ENCODE measurements around the gene AVP.

DNA sequence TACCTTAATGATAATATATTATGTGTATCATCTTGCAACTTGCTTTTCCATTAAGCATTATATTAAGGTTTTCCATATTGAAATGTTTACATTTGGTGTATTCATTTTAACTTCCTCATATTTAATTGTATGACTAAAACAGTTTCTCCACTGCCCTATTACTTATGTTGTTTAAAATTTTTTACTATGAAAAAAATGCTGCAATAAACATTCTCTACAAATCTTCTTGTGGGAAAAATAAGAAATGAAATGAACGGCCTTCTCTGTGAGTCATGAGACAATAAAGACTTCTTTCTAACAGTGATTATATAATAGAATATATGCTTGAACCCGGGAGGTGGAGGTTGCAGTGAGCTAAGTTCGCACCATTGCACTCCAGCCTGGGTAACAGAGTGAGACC, 49.6 kb upstream of the AVP start:
- TF ChIP-seq, protein P1, sequence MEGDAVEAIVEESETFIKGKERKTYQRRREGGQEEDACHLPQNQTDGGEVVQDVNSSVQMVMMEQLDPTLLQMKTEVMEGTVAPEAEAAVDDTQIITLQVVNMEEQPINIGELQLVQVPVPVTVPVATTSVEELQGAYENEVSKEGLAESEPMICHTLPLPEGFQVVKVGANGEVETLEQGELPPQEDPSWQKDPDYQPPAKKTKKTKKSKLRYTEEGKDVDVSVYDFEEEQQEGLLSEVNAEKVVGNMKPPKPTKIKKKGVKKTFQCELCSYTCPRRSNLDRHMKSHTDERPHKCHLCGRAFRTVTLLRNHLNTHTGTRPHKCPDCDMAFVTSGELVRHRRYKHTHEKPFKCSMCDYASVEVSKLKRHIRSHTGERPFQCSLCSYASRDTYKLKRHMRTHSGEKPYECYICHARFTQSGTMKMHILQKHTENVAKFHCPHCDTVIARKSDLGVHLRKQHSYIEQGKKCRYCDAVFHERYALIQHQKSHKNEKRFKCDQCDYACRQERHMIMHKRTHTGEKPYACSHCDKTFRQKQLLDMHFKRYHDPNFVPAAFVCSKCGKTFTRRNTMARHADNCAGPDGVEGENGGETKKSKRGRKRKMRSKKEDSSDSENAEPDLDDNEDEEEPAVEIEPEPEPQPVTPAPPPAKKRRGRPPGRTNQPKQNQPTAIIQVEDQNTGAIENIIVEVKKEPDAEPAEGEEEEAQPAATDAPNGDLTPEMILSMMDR (IDR thresholded peaks at IDR 0.05; ENCODE audit: poor library complexity) = no peak
- TF ChIP-seq EZH2 (IDR thresholded peaks at IDR 0.05; ENCODE audit: borderline replicate concordance) = no peak
- TF ChIP-seq EZH2phosphoT487 (IDR thresholded peaks at IDR 0.05; ENCODE audit: low read depth, severe bottlenecking, unreplicated experiment) = no peak

All from hepatocyte (in vitro differentiated cells).